Psoas muscle (tissue), 8 donors: ENCODE data around the gene MYO3B. TPM values are rescaled to one million over a fixed set of nuclear protein-coding genes. Genes with fewer than 3 reads are reported as not detected.

Experiments used
- ATAC-seq, 4 donors: fragments of 200-7000 bp; cut with Tn5 transposase; one replicate each; pipeline ENCODE4 v1.9.1; 2020; ENCODE audit warnings: moderate library complexity in 3 of 4, mild to moderate bottlenecking in 2 of 4
- DNase-seq, 2 donors: peaks; one replicate each; pipeline ENCODE4 v3.0.0-alpha.2; 2020
- H3K27ac ChIP-seq: fragments of 200-600 bp; one replicate; pipeline ENCODE4 v1.8.0; 2022
- H3K27me3 ChIP-seq, 3 donors: fragments of 200-600 bp in 1 of 3; one replicate each; pipeline versions ENCODE4 v1.6.1 to v1.8.0; 2013 to 2022; ENCODE audit warnings: low read length in 2 of 3, mild to moderate bottlenecking in 2 of 3, moderate library complexity in 1 of 3; ENCODE audit not compliant: insufficient read depth in 3 of 3
- H3K36me3 ChIP-seq, 2 donors: fragments of 200-600 bp in 1 of 2; one replicate each; pipeline versions ENCODE4 v1.6.1 to v1.8.0; 2013 to 2022; ENCODE audit warnings: low read depth in 1 of 2, mild to moderate bottlenecking in 1 of 2, moderate library complexity in 1 of 2; ENCODE audit not compliant: insufficient read depth in 1 of 2
- H3K4me1 ChIP-seq: fragments of 200-600 bp; one replicate; pipeline ENCODE4 v1.8.0; 2022
- H3K4me3 ChIP-seq: fragments of 200-600 bp; one replicate; pipeline ENCODE4 v1.8.0; 2022; ENCODE audit warnings: mild to moderate bottlenecking
- H3K9me3 ChIP-seq: fragments of 200-600 bp; one replicate; pipeline ENCODE4 v1.8.0; 2022
- CTCF ChIP-seq: fragments of 200-600 bp; IDR thresholded peaks from one replicate; pipeline ENCODE4 v1.8.0; 2022; ENCODE audit warnings: antibody characterized with exemption
- WGBS, 3 donors: extraction: QIAGEN DNeasy Blood & Tissue Kit; methylation state at CpG; one replicate each; pipeline versions ENCODE4 v1.1.6 to v1.1.7; 2013; 5-methylcytosine and 5-hydroxymethylcytosine counted together
- intact Hi-C, 2 donors: fragments of 100-400 bp; cut with DNase I; formaldehyde crosslinking; loops; one replicate each; pipeline versions ENCODE4 v1.11.0 to v1.14.2; 2022
- polyA plus RNA-seq, 3 donors: library from polyadenylated mRNA; stranded (reverse); fragments of 200-250 nt; gene quantifications; one replicate each; pipeline ENCODE4 v1.2.3, GENCODE V29; 2013
- total RNA-seq, 4 donors: library from RNA; stranded (reverse); fragmentation: NEBNext Ultra II Directional in 2 of 4; extraction: Animal tissue kit (Norgen Biotek cat#: 25700) in 2 of 4; gene quantifications; one replicate each; pipeline versions ENCODE4 v1.2.1 to v1.2.4, GENCODE V29; 2021 to 2023
- donor health status: healthy with polysubstance abuse.
- donor health status: DM: no; HTN: no; CAD: no; lungs with moderate emphysema.
- donor health status: Bipolar disorder and iron deficiency.
- donor health status: healthy.
- donor health status: DM: yes; HTN: yes; CAD: no.
- donor health status: DM: no; HTN: no; CAD: no.
- donor health status: DM: no; HTN: no; CAD: no.
- donor health status: DM: yes; HTN: yes; CAD: no.

MYO3B gene
- total and polyA plus RNA-seq, 7 donors: 0.04 to 0.32 TPM; not detected in 5

DNA sequence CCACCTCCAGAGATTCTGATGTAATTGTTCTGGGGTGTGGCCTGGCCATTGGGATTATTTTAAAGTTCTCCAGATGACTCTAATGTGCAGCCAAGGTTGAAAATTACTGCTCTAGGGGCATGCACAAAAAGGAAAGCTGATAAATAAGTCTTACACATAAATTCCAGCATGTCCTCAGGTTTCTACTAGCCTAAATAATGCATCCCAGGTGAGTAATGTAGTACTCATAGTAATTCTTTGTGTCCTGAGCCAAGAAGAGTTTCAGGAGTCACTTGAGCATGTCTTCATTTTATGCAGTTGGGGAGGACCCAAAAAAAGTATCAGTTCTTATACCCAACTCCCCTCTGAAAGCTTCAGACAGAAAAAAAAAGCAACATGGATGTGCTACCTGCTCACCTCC, 407.1 kb downstream of the MYO3B start:
- DNase-seq (no peak), ATAC-seq (no peak)
- Histone ChIP-seq H3K9me3 (no peaks in the 10 kb centered on the region), H3K4me1 (no peaks in the 10 kb centered on the region), H3K4me3 (no peak overlapping the region), H3K27ac (no peak overlapping the region), H3K36me3 (no peaks in the 10 kb centered on the region), H3K27me3 (no peaks in the 10 kb centered on the region)
- TF ChIP-seq CTCF: no peak
- intact Hi-C loops: no loop called here

DNA sequence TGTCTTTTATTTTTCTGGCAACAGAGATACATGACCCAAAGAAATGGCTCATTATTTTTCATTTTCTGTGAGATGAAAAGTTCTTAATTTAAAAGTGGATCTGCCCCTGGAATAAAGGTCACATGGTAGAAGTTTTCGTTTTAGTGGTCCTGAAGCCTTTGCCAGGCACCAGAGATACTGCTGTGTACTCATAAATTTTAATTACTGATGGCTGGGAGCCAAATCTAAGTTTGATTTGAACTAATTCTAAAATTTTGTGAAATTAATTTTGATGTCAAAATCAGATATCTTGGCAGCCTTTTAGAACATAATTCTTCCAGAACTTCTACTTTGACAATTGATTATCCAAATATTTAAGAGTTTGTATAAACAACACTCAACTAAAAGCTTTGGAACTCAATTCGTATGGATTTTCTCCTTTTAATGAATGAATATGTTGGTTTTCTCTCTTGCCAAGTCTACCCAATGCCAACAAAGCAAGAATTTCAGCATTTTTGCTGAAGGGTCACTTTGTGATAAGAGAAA, 408.7 kb downstream of the MYO3B start:
- intact Hi-C loops: no loop called here
- Histone ChIP-seq H3K4me1 (no peaks in the 10 kb centered on the region), H3K9me3 (no peaks in the 10 kb centered on the region), H3K27me3 (no peaks in the 10 kb centered on the region), H3K36me3 (no peaks in the 10 kb centered on the region), H3K4me3 (no peak overlapping the region), H3K27ac (no peak overlapping the region)
- 33 to 48% (median 43%) methylated on average over 2 of the region's 2 CpGs for WGBS, 3 donors
- DNase-seq (no peak), ATAC-seq (no peak)
- TF ChIP-seq CTCF: no peak

GRCh38 chr2:170587117-170587516, 409.2 kb downstream of the MYO3B start:
- WGBS, 3 donors: 78 to 83% (median 78%) methylated on average over 2 of the region's 2 CpGs
- Histone ChIP-seq H3K36me3 (no peaks in the 10 kb centered on the region), H3K9me3 (no peaks in the 10 kb centered on the region), H3K27me3 (no peaks in the 10 kb centered on the region), H3K4me3 (no peak overlapping the region), H3K27ac (no peak overlapping the region), H3K4me1 (no peaks in the 10 kb centered on the region)
- intact Hi-C loops: no loop called here
- ATAC-seq (no peak), DNase-seq (no peak)
- no peak for TF ChIP-seq CTCF

DNA sequence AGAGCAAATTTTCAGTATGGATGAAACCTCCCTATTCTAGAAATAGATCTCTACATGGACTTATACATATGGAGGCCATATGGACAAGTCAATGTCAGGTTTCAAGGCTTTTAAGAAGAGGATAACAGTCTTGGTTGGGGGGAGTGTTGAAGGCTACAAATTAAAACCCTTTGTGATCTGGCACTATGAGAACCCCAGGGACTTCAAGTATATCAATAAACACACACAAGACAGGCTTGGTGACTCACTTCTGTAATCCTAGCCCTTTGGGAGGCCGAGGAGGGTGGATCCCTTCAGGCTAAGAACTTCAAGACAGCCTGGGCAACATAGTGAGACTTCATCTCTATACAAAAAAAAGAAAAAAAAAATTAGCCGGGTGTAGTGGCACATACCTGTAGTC, 410.0 kb downstream of the MYO3B start:
- no peak for ATAC-seq
- 80 to 93% (median 89%) methylated on average over 2 of the region's 2 CpGs for WGBS, 3 donors

More for the DNA sequence above, 410.0 kb downstream of the MYO3B start:
- H3K9me3 ChIP-seq: no peaks in the 10 kb centered on the region
- H3K27ac ChIP-seq: no peak overlapping the region
- intact Hi-C loops: no loop called here
- H3K27me3 ChIP-seq: no peaks in the 10 kb centered on the region
- TF ChIP-seq CTCF: no peak
- no peaks in the 10 kb centered on the region for H3K4me1 ChIP-seq
- no peak for DNase-seq
- no peak overlapping the region for H3K4me3 ChIP-seq
- no peaks in the 10 kb centered on the region for H3K36me3 ChIP-seq
